Sigmoid colon (tissue), 4 donors: ENCODE measurements around the gene MTUS2.

ENCODE experiments used
- EP300 ChIP-seq, 4 donors: sonication (generic); formaldehyde crosslinking; IDR thresholded peaks; one replicate each; pipeline ENCODE4 v1.6.1; 2017; ENCODE audit warnings: antibody characterized with exemption in 4 of 4
- POLR2A ChIP-seq, 2 donors: fragments of 450-650 bp; IDR thresholded peaks; one replicate each; pipeline ENCODE4 v1.6.1; 2016; ENCODE audit warnings: antibody characterized with exemption in 2 of 2, mild to moderate bottlenecking in 2 of 2, moderate library complexity in 2 of 2
- POLR2AphosphoS5 ChIP-seq, 4 donors: sonication (generic); formaldehyde crosslinking; IDR thresholded peaks; one replicate each; pipeline ENCODE4 v1.6.1; 2017; ENCODE audit warnings: antibody characterized with exemption in 4 of 4
- TF ChIP-seq, protein P1 (sequence below), 4 experiments: fragments of 450-650 bp in 3 of 4; fragments of 200-600 bp in 1 of 4; IDR thresholded peaks; one replicate each; pipeline ENCODE4 v1.5.1; 2016 to 2019; ENCODE audit warnings: antibody characterized with exemption in 4 of 4, mild to moderate bottlenecking in 3 of 4, moderate library complexity in 2 of 4

- no peak for TF ChIP-seq POLR2A (IDR thresholded peaks at IDR 0.05)
- TF ChIP-seq, protein P1, sequence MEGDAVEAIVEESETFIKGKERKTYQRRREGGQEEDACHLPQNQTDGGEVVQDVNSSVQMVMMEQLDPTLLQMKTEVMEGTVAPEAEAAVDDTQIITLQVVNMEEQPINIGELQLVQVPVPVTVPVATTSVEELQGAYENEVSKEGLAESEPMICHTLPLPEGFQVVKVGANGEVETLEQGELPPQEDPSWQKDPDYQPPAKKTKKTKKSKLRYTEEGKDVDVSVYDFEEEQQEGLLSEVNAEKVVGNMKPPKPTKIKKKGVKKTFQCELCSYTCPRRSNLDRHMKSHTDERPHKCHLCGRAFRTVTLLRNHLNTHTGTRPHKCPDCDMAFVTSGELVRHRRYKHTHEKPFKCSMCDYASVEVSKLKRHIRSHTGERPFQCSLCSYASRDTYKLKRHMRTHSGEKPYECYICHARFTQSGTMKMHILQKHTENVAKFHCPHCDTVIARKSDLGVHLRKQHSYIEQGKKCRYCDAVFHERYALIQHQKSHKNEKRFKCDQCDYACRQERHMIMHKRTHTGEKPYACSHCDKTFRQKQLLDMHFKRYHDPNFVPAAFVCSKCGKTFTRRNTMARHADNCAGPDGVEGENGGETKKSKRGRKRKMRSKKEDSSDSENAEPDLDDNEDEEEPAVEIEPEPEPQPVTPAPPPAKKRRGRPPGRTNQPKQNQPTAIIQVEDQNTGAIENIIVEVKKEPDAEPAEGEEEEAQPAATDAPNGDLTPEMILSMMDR (IDR thresholded peaks at IDR 0.05), result no peak
- TF ChIP-seq EP300 (IDR thresholded peaks at IDR 0.05), result no peak
- TF ChIP-seq POLR2AphosphoS5 (IDR thresholded peaks at IDR 0.05), result no peak
Observed at GRCh38 chr13:29524641-29525040, 704.5 kb downstream of the MTUS2 start.
